Duodenal mucosa (tissue), 2 donors: Measurements from ENCODE around the gene ZAP70.

ENCODE experiments used
- H3K27ac ChIP-seq: one replicate; pipeline ENCODE4 v1.7.0; 2013; ENCODE audit warnings: low read depth, low read length
- H3K27me3 ChIP-seq, 2 donors: one replicate each; pipeline ENCODE4 v1.7.0; 2013; ENCODE audit warnings: low read length in 2 of 2, control low read depth in 1 of 2; ENCODE audit not compliant: insufficient read depth in 2 of 2, control insufficient read depth in 1 of 2
- H3K36me3 ChIP-seq, 2 donors: one replicate each; pipeline ENCODE4 v1.7.0; 2013; ENCODE audit warnings: low read length in 2 of 2, control low read depth in 1 of 2; ENCODE audit not compliant: insufficient read depth in 2 of 2, control insufficient read depth in 1 of 2
- H3K4me1 ChIP-seq, 2 donors: one replicate each; pipeline ENCODE4 v1.7.0; 2013; ENCODE audit warnings: low read length in 2 of 2, control low read depth in 1 of 2; ENCODE audit not compliant: insufficient read depth in 2 of 2, control insufficient read depth in 1 of 2
- H3K4me3 ChIP-seq, 2 donors: one replicate each; pipeline ENCODE4 v1.7.0; 2013; ENCODE audit warnings: low read length in 2 of 2, low read depth in 1 of 2
- H3K9ac ChIP-seq, 2 donors: one replicate each; pipeline ENCODE4 v1.7.0; 2013; ENCODE audit warnings: low read length in 2 of 2, low read depth in 1 of 2
- H3K9me3 ChIP-seq, 2 donors: one replicate each; pipeline ENCODE4 v1.7.0; 2013; ENCODE audit warnings: low read length in 2 of 2, control low read depth in 1 of 2; ENCODE audit not compliant: control insufficient read depth in 1 of 2

ZAP70 gene

GRCh38 chr2:97715951-97716694 is 2.7 kb downstream of the ZAP70 start:
- Histone ChIP-seq H3K4me1 (no peaks in the 10 kb centered on the region), H3K4me3 (no peak overlapping the region), H3K27me3 (no peaks in the 10 kb centered on the region), H3K9me3 (no peaks in the 10 kb centered on the region), H3K27ac (no peak overlapping the region), H3K36me3 (no peaks in the 10 kb centered on the region), H3K9ac (peak overlapping the region in 1 of 2 donors; percentile 6)

- Histone ChIP-seq H3K9me3 (no peaks in the 10 kb centered on the region), H3K9ac (peak overlapping the region; percentile 6 to 12), H3K27me3 (no peaks in the 10 kb centered on the region), H3K4me3 (no peak overlapping the region), H3K4me1 (no peaks in the 10 kb centered on the region), H3K27ac (no peak overlapping the region), H3K36me3 (no peaks in the 10 kb centered on the region)
These were observed 3.6 kb downstream of the ZAP70 start for GRCh38 chr2:97716695-97717612.

- no peaks in the 10 kb centered on the region for H3K4me1 ChIP-seq
These were observed 4.2 kb downstream of the ZAP70 start for GRCh38 chr2:97717613-97717995.

GRCh38 chr2:97718051-97718882 is 4.9 kb downstream of the ZAP70 start:
- Histone ChIP-seq H3K36me3 (no peaks in the 10 kb centered on the region), H3K9me3 (no peaks in the 10 kb centered on the region), H3K4me1 (no peaks in the 10 kb centered on the region), H3K9ac (no peak overlapping the region), H3K27ac (no peak overlapping the region), H3K27me3 (no peaks in the 10 kb centered on the region), H3K4me3 (peak overlapping the region; percentile 39 to 45)

More at GRCh38 chr2:97717613-97717995, 4.2 kb downstream of the ZAP70 start:
- Histone ChIP-seq H3K9me3 (no peaks in the 10 kb centered on the region), H3K9ac (no peak overlapping the region), H3K4me3 (no peak overlapping the region), H3K27me3 (no peaks in the 10 kb centered on the region), H3K27ac (no peak overlapping the region), H3K36me3 (no peaks in the 10 kb centered on the region)

GRCh38 chr2:97718942-97719341 is 5.6 kb downstream of the ZAP70 start:
- Histone ChIP-seq H3K4me3 (peak overlapping the region; percentile 39 to 45), H3K27ac (no peak overlapping the region), H3K9ac (no peak overlapping the region), H3K36me3 (no peaks in the 10 kb centered on the region), H3K9me3 (no peaks in the 10 kb centered on the region), H3K4me1 (no peaks in the 10 kb centered on the region), H3K27me3 (no peaks in the 10 kb centered on the region)

- H3K4me1 ChIP-seq: no peaks in the 10 kb centered on the region
- H3K9ac ChIP-seq: no peak overlapping the region
- peak overlapping the region; percentile 39 to 45 for H3K4me3 ChIP-seq
- H3K9me3 ChIP-seq: no peaks in the 10 kb centered on the region
- H3K36me3 ChIP-seq: no peaks in the 10 kb centered on the region
- no peaks in the 10 kb centered on the region for H3K27me3 ChIP-seq
- H3K27ac ChIP-seq: no peak overlapping the region
These were observed 6.2 kb downstream of the ZAP70 start for GRCh38 chr2:97719362-97720155.

- H3K36me3 ChIP-seq: no peaks in the 10 kb centered on the region
- no peaks in the 10 kb centered on the region for H3K9me3 ChIP-seq
- H3K4me1 ChIP-seq: no peaks in the 10 kb centered on the region
- H3K27ac ChIP-seq: no peak overlapping the region
- H3K27me3 ChIP-seq: no peaks in the 10 kb centered on the region
- no peak overlapping the region for H3K9ac ChIP-seq
- no peak overlapping the region for H3K4me3 ChIP-seq
These were observed 7.4 kb downstream of the ZAP70 start for GRCh38 chr2:97720746-97721145.

- no peaks in the 10 kb centered on the region for H3K4me1 ChIP-seq
- H3K27me3 ChIP-seq: no peaks in the 10 kb centered on the region
- peaks cover 0 to 4% of the 10 kb centered on the region in 2 donors for H3K36me3 ChIP-seq
- no peaks in the 10 kb centered on the region for H3K9me3 ChIP-seq
- H3K9ac ChIP-seq: no peak overlapping the region
- no peak overlapping the region for H3K4me3 ChIP-seq
- H3K27ac ChIP-seq: no peak overlapping the region
These were observed 8.9 kb downstream of the ZAP70 start for GRCh38 chr2:97722227-97722626.
